ENCODE measurements around the gene ACBD6. TPM values are rescaled to one million over a fixed set of nuclear protein-coding genes. Genes with fewer than 3 reads are reported as not detected.

Gene ACBD6
- total RNA-seq, 1 donor from 2014 or later = 43.4 TPM

DNA sequence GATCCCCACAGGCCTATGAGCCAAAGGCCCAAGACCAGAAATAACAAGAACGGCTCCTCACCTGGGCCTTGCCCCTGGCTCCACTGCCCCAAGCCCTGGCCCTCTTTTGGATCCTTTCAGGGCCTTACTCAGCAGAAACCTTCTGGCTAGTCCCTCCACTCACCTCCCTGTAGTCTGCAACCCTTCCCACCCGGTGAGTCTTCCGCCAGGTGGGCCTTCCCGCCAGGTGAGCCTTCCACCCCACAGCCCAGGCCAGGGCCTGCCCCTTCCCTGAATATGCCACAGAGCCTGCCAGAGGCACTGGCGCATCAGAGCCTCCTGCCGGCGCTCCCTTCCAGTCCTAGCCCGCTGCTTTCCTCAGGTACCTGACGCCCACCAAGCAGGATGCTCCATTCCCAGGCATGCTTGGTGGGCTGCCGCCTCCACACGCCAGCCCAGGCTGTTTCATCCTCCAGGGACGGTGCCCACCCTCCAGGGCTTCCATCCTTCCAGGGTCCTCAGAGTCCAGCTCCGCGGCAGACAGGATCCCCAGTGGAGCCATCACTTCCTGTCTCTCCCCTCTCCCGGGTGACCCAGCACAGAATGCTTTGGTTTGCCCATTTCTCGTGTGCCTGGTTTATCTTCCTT lies 251.4 kb downstream of the ACBD6 start:
- Histone ChIP-seq H3K79me2 (ENCODE audit: insufficient read depth, low read length) (no peaks in the 10 kb centered on the region), H3K9me3 (ENCODE audit: insufficient read depth, low read depth, low read length) (no peaks in the 10 kb centered on the region), H4K20me1 (ENCODE audit: insufficient read depth, low read length) (no peaks in the 10 kb centered on the region), H3K36me3 (ENCODE audit: insufficient read depth, low read length) (no peaks in the 10 kb centered on the region), H3K9ac (ENCODE audit: low read length) (no peak overlapping the region), H3K4me2 (ENCODE audit: low read length) (no peak overlapping the region), H3K27me3 (ENCODE audit: insufficient read depth, low read length) (no peaks in the 10 kb centered on the region), H3K4me1 (ENCODE audit: insufficient read depth, low read length) (peaks cover 2% of the 10 kb centered on the region), H3K27ac (ENCODE audit: low read depth, low read length) (no peak overlapping the region), H3K4me3 (ENCODE audit: insufficient read depth, low read depth, low read length) (no peak overlapping the region), H2AFZ (ENCODE audit: low read depth, low read length) (no peak overlapping the region)
- H3K4me1 Mint-ChIP-seq (ENCODE audit: low read depth, unreplicated experiment) = peaks cover 20% of the 10 kb centered on the region
- H3K27me3 Mint-ChIP-seq (ENCODE audit: low read depth, unreplicated experiment) = peaks cover 16% of the 10 kb centered on the region
- DNase-seq (ENCODE audit: low read depth) = no peak
- no peaks in the 10 kb centered on the region for H3K36me3 Mint-ChIP-seq (ENCODE audit: low read depth, unreplicated experiment)
- peaks cover 2% of the 10 kb centered on the region for H3K9me3 Mint-ChIP-seq (ENCODE audit: unreplicated experiment)
- no peak for TF ChIP-seq EZH2 (IDR thresholded peaks at IDR 0.05; ENCODE audit: insufficient read depth, low read length)
- TF ChIP-seq, protein P1, sequence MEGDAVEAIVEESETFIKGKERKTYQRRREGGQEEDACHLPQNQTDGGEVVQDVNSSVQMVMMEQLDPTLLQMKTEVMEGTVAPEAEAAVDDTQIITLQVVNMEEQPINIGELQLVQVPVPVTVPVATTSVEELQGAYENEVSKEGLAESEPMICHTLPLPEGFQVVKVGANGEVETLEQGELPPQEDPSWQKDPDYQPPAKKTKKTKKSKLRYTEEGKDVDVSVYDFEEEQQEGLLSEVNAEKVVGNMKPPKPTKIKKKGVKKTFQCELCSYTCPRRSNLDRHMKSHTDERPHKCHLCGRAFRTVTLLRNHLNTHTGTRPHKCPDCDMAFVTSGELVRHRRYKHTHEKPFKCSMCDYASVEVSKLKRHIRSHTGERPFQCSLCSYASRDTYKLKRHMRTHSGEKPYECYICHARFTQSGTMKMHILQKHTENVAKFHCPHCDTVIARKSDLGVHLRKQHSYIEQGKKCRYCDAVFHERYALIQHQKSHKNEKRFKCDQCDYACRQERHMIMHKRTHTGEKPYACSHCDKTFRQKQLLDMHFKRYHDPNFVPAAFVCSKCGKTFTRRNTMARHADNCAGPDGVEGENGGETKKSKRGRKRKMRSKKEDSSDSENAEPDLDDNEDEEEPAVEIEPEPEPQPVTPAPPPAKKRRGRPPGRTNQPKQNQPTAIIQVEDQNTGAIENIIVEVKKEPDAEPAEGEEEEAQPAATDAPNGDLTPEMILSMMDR (IDR thresholded peaks at IDR 0.05; ENCODE audit: insufficient read depth, low read depth, low read length) = no peak
- H3K27ac Mint-ChIP-seq (ENCODE audit: unreplicated experiment) = no peak overlapping the region
- no peak for FAIRE-seq
- no peak overlapping the region for H3K4me3 Mint-ChIP-seq (ENCODE audit: unreplicated experiment)

DNA sequence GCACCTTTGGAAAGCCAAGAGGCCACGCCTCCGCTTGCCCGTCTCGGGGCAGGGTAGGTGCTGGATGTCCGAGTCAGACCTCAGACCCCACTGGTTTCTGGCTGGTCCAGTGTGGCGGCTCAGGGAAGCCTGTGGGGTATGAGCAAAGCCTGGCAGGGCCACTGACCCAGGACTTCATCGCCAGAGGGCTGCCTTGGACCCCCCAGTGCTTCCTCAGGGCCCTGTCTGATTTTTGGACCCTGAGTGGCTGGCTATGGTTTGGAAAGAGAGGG lies 251.9 kb downstream of the ACBD6 start:
- FAIRE-seq = no peak
- Mint-ChIP-seq H3K9me3 (ENCODE audit: unreplicated experiment) (peaks cover 2% of the 10 kb centered on the region), H3K27me3 (ENCODE audit: low read depth, unreplicated experiment) (peaks cover 18% of the 10 kb centered on the region), H3K36me3 (ENCODE audit: low read depth, unreplicated experiment) (no peaks in the 10 kb centered on the region), H3K4me3 (ENCODE audit: unreplicated experiment) (no peak overlapping the region), H3K27ac (ENCODE audit: unreplicated experiment) (no peak overlapping the region), H3K4me1 (ENCODE audit: low read depth, unreplicated experiment) (peaks cover 16% of the 10 kb centered on the region)
- TF ChIP-seq, protein P1 (IDR thresholded peaks at IDR 0.05; ENCODE audit: insufficient read depth, low read depth, low read length) = no peak
- no peak for TF ChIP-seq EZH2 (IDR thresholded peaks at IDR 0.05; ENCODE audit: insufficient read depth, low read length)
- Histone ChIP-seq H3K27me3 (ENCODE audit: insufficient read depth, low read length) (no peaks in the 10 kb centered on the region), H3K36me3 (ENCODE audit: insufficient read depth, low read length) (no peaks in the 10 kb centered on the region), H3K9ac (ENCODE audit: low read length) (no peak overlapping the region), H3K4me2 (ENCODE audit: low read length) (no peak overlapping the region), H3K79me2 (ENCODE audit: insufficient read depth, low read length) (no peaks in the 10 kb centered on the region), H3K4me3 (ENCODE audit: insufficient read depth, low read depth, low read length) (no peak overlapping the region), H4K20me1 (ENCODE audit: insufficient read depth, low read length) (no peaks in the 10 kb centered on the region), H2AFZ (ENCODE audit: low read depth, low read length) (no peak overlapping the region), H3K27ac (ENCODE audit: low read depth, low read length) (no peak overlapping the region), H3K4me1 (ENCODE audit: insufficient read depth, low read length) (peaks cover 2% of the 10 kb centered on the region), H3K9me3 (ENCODE audit: insufficient read depth, low read depth, low read length) (no peaks in the 10 kb centered on the region)
- DNase-seq (ENCODE audit: low read depth) = no peak

DNA sequence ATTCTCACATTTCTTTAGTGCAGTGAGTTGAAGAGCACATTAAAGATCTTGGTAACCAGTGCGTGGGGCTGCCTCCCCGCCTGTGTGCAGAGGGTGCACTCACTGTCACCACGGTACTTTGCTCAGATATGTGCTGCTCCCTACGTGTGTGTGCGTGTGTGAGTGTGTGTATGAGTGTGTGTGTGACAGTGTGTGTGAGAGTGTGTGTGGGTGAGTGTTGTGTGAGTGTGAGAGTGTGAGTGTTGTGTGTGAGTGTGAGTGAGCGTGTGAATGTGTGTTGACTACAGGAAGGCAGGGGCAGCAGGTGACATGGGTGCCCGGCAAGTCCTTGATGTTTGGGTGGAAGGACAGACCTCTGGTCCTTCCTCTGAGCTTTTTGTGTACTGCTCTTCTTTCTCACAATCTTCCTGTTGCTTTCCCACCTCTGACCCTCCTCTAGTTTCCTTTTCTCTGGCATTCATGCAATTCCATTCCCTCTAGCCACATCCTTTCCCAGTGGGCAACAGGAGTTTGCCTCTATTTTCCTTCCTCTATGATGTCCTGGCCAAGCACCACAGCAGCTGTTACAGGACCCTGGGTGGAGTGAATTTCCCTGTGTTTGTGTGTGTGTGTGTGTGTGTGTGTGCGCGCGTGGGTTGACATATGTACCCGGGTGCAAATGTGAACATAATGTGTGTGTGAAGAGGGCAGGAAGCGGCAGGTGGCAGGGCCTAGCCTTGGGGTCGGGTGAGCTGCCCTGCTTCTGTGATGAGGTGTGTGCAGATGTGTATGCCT lies 252.5 kb downstream of the ACBD6 start:
- Histone ChIP-seq H2AFZ (ENCODE audit: low read depth, low read length) (no peak overlapping the region), H3K27ac (ENCODE audit: low read depth, low read length) (no peak overlapping the region), H3K79me2 (ENCODE audit: insufficient read depth, low read length) (no peaks in the 10 kb centered on the region), H3K4me3 (ENCODE audit: insufficient read depth, low read depth, low read length) (no peak overlapping the region), H3K4me2 (ENCODE audit: low read length) (peak overlapping the region; percentile 38), H3K27me3 (ENCODE audit: insufficient read depth, low read length) (peaks cover 3% of the 10 kb centered on the region), H3K9ac (ENCODE audit: low read length) (no peak overlapping the region), H3K4me1 (ENCODE audit: insufficient read depth, low read length) (peaks cover 2% of the 10 kb centered on the region), H4K20me1 (ENCODE audit: insufficient read depth, low read length) (no peaks in the 10 kb centered on the region), H3K36me3 (ENCODE audit: insufficient read depth, low read length) (no peaks in the 10 kb centered on the region), H3K9me3 (ENCODE audit: insufficient read depth, low read depth, low read length) (no peaks in the 10 kb centered on the region)
- TF ChIP-seq, protein P1 (IDR thresholded peaks at IDR 0.05; ENCODE audit: insufficient read depth, low read depth, low read length) = no peak
- no peak for TF ChIP-seq EZH2 (IDR thresholded peaks at IDR 0.05; ENCODE audit: insufficient read depth, low read length)
- H3K36me3 Mint-ChIP-seq (ENCODE audit: low read depth, unreplicated experiment) = no peaks in the 10 kb centered on the region
- H3K9me3 Mint-ChIP-seq (ENCODE audit: unreplicated experiment) = peaks cover 2% of the 10 kb centered on the region
- peaks cover 21% of the 10 kb centered on the region for H3K27me3 Mint-ChIP-seq (ENCODE audit: low read depth, unreplicated experiment)
- DNase-seq (ENCODE audit: low read depth) (no peak), FAIRE-seq (no peak)
- H3K4me1 Mint-ChIP-seq (ENCODE audit: low read depth, unreplicated experiment) = peaks cover 14% of the 10 kb centered on the region
- H3K27ac Mint-ChIP-seq (ENCODE audit: unreplicated experiment) = peak overlapping the region; percentile 66
- H3K4me3 Mint-ChIP-seq (ENCODE audit: unreplicated experiment) = peak overlapping the region; percentile 4

All from astrocyte (in vitro differentiated cells and primary cell).